ENCODE data around the gene SLC35A5. TPM values are rescaled to one million over a fixed set of nuclear protein-coding genes. Genes with fewer than 3 reads are reported as not detected.

The SLC35A5 gene
- total RNA-seq, 1 donor from 2014 or later, result 30.2 TPM

GRCh38 chr3:112623213-112623612 is 61.4 kb downstream of the SLC35A5 start:
- DNase-seq (ENCODE audit: extremely low read depth, low read depth, low spot score), result no peak

- no peak for DNase-seq (ENCODE audit: extremely low read depth, low read depth, low spot score)
Observed at GRCh38 chr3:112623717-112624116, 61.9 kb downstream of the SLC35A5 start.

GRCh38 chr3:112627419-112627818 is 65.6 kb downstream of the SLC35A5 start:
- DNase-seq (ENCODE audit: extremely low read depth, low read depth, low spot score), result no peak

DNA sequence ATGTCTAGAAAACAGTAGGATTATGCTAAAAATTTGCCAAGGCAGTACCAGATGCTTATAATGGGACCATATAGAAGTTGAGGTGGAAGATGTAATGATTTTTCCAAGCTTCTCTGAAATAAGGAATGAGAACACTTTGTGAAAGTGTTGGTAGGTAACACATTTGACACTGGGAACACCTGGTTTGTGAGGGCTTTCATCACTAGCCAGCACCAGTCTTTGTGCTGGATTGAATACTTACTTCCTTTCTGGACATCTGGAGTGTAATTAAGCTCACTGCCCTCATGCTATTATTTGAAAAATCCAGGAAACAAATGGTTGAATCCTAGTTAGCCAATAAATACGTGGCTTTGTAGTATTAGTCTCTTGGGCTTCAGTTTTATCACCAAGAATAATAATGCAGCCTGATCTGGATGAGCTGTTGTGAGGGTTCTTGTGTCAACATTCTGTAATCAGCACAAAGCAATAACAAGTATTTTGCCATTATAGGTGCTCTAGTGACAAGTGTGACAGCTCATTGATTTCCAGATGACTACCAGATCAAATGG is 66.1 kb downstream of the SLC35A5 start:
- DNase-seq (ENCODE audit: extremely low read depth, low read depth, low spot score), result no peak

- no peak for DNase-seq (ENCODE audit: extremely low read depth, low read depth, low spot score)
Observed at GRCh38 chr3:112629425-112629824, 67.6 kb downstream of the SLC35A5 start.

DNA sequence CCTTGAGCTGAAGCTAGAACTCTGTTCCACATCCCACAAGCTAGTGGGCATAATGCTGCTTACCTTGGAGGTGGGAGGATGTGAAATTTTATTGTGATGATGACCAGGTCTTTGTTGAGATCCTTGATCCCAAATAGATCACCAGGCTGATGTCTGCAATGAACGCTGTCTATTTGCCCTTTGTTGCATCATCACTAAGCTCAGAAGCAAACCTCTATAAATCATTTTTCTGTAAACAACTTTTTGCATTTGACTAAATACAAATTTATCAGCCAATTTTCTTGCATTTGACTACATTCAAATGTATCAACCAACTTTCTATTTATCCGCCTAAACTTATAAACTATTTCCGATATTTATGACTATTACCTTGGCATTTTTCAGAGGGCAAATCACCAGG is 69.4 kb downstream of the SLC35A5 start:
- no peak for DNase-seq (ENCODE audit: extremely low read depth, low read depth, low spot score)

DNA sequence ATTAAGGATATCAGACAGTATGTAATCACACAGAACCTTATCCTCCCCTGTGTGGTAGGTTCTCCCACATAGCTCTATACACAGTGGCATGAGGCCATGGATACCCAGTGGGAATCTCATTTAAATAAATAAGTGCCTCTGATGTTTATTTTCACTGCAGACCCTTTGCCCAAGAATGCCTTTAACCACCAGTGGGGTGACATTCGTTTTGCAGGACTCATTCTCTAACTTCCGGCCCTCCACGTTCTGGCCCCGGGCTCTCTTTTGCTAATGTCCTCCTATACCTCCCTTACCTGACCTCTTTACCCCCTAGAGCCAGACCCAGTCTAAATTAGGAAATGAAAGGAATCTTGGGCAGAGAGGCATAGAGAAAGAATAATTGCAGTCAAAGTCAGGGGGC is 70.8 kb downstream of the SLC35A5 start:
- no peak for DNase-seq (ENCODE audit: extremely low read depth, low read depth, low spot score)

GRCh38 chr3:112633191-112633590 is 71.3 kb downstream of the SLC35A5 start:
- DNase-seq (ENCODE audit: extremely low read depth, low read depth, low spot score), result no peak

GRCh38 chr3:112633757-112634156 is 71.9 kb downstream of the SLC35A5 start:
- no peak for DNase-seq (ENCODE audit: extremely low read depth, low read depth, low spot score)

GRCh38 chr3:112634786-112635541 is 73.1 kb downstream of the SLC35A5 start:
- no peak for DNase-seq (ENCODE audit: extremely low read depth, low read depth, low spot score)

Other genes with a start within 250 kb of the SLC35A5 start
- 0.92 and 9.9 TPM in 2 replicates for gene CD200, start 228.9 kb upstream of the SLC35A5 start, total RNA-seq
- not detected in 2 replicates for gene BTLA, start 62.6 kb upstream of the SLC35A5 start, total RNA-seq
- 42.2 and 44.4 TPM in 2 replicates for gene ATG3, start 83 bp upstream of the SLC35A5 start, total RNA-seq
- 7.6 and 16.2 TPM in 2 replicates for gene CCDC80, start 79.1 kb downstream of the SLC35A5 start, total RNA-seq

All from glomerular endothelial cell (primary cell).